Sciatic nerve (tissue), 2 donors: Measurements from ENCODE around the gene DCDC2C. TPM values are rescaled to one million over a fixed set of nuclear protein-coding genes. Genes with fewer than 3 reads are reported as not detected.

Experiments
- ATAC-seq: fragments of 200-7000 bp; cut with Tn5 transposase; one replicate; pipeline ENCODE4 v1.9.1; 2020; ENCODE audit warnings: mild to moderate bottlenecking, moderate library complexity
- DNase-seq: peaks from one replicate; pipeline ENCODE4 v3.0.0-alpha.2; 2020; ENCODE audit warnings: low spot score
- intact Hi-C: fragments of 100-400 bp; cut with DNase I; formaldehyde crosslinking; loops from one replicate; pipeline ENCODE4 v1.14.2; 2022
- total RNA-seq: library from RNA; stranded (reverse); fragmentation: NEBNext Ultra II Directional; extraction: Animal tissue kit (Norgen Biotek cat#: 25700); gene quantifications from one replicate; pipeline ENCODE4 v1.2.1, GENCODE V29; 2021
- donor health status: DM: no; HTN: no; CAD: no.
- donor health status: DM: no; HTN: no; CAD: no.

The DCDC2C gene
- total RNA-seq, 1 donor from 2014 or later: 4.6 TPM

DNA sequence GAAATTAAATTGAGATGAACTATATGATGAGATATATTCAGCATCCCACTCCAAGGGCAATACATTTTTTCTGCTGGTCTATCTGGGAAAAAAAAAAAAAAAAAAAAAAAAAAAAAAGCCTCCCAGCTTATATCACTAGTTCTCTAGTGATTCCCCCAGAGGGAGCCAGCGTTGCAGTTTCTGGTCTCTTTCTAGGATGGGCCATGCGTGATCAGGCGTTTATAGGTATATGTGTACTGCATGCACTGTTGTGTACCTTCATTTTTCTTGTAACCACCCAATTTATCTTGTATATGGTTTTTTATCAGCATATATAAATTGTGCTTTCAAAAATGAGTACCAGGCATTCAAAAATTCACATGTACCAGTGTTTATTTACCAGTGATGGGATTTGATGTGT, 35.1 kb downstream of the DCDC2C start:
- intact Hi-C loops: no loop called here
- ATAC-seq (no peak), DNase-seq (no peak)

DNA sequence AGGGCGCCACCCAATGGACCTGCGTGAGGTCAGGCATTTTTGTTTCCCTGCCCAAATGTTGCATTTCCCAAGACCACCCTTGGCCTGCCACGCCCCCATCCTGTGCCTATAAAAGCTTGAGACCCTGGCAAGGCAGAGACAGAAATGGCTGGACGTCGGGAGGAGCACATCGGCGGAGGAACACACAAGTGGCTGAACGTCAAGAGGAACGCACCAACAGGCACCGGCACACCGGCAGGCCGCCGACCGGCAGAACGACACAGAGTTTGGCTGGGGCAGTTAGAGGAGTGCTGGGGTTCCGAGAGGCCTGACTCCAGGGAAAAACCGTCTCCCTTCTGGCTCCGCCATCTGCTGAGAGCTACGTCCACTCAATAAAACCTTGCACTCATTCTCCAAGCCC, 35.9 kb downstream of the DCDC2C start:
- DNase-seq (no peak), ATAC-seq (no peak)
- intact Hi-C loops: no loop called here

DNA sequence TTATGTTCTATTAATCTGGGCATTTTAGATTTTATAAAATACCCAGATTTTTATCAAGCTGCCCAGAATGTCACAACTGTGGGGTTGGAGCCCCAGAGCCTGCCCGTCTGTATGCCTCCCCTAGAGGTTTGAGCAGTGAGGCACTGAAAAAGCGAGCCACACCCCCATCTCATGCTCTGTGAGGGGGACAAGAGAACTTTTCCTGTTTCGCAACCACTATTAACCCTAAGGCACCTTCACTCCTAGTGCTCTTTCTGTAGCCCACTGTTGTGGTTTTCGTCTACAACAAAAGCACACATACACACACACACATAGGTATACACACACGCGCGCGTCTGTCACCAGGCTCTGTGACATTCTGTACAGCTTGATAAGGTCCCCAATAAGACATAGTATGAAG, 38.0 kb downstream of the DCDC2C start:
- intact Hi-C loops: no loop called here
- ATAC-seq: peak; percentile 90
- DNase-seq: no peak

DNA sequence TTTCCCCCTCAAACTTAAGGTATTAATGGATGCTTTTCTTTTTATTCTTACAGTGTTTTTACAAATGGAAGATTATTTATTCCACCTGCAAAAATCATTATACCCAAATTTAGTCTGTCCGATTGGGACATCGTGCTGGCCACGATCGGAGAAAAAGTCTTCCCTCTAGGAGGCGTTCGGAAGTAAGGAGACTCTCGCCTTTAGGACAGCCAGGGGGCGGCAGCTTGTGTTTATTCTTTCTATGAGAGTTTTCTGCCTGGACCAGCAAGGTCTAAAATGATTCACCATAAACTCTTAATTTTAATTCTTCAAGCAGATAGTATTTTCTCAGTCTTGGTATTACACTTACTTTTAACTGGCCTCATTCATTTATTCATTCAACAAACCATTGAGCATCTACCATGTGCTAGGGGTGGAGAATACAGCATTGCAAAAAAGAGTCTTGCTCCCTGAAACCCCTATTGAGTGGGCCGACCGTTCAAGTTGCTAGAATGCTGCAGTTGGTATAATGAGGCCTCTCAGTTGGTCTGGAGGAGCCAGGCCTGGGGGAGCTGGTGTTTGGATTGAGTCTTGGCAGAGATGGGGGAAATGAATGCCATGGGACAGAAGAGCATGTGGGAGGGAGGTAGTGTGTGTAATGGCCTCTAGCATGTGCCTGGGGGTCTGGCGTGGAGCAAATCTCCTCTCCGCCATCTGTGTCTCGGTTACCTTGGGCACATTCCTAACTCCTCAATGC, 38.7 kb downstream of the DCDC2C start:
- ATAC-seq: no peak
- intact Hi-C loops: no loop called here

DNA sequence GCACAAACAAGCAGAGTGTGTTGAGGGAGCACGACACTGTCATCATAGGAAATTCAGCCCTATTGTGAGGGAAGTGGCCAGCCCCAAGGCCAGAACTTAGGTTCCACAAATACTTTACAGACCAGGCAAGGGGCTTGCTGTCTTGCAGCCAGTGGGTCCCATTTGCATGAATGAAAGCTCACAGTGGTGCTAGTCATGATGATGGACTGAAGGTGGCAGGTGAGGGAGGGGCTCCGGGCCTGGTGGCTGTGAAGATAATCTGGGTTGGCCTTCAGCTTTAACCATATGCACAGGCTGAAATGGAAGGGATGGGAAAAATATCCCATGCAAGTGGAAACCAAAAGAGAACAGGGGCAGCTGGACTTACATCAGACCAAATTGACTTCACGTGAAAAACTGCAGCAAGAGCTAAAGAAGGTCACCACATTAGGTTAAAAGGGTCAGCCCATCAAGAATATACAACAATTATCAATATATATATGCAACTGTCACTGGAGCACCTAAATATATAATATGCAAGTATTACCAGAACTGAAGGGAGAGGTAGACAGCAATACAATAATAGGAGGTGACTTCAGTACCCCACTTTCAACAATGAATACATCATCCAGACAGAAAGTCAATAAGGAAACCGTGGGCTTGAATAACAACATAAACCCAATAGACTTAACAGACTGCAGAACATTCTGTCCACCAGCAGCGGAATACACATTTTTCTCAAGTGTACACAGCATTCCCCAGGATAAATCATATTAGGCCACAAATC, 39.6 kb downstream of the DCDC2C start:
- intact Hi-C loops: no loop called here
- ATAC-seq (no peak), DNase-seq (no peak)

More for the DNA sequence above, 38.7 kb downstream of the DCDC2C start:
- DNase-seq: no peak

DNA sequence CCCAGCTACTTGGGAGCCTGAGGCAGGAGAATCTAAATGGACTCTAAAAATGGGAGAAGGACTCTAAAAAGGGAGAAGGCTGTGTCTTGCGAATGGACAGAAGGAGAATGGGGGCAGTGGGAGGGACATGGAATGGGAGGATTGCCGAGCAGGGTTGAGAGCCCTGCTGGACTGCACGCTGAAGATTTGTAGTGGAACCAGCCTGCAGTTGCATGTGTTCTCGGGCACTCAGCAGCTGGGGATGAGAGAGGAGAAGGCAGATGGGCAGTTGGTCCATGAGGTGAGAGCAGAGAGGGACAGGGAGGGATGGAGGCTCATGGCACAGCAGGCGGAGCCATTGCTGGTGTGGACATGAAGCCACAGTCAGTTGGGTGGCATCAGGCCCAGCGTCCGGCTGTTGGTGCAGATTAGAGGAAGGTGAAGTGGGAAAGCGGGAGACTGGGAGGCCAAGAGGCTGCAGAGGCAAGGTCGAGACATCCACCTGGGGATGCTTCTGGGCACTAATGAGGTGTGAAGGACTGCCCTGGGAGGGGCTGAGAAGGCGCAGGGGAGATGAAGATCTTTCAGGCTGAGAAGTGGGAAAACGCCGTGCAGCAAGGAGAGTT, 40.7 kb downstream of the DCDC2C start:
- no peak for DNase-seq
- ATAC-seq: no peak
- intact Hi-C loops: no loop called here

DNA sequence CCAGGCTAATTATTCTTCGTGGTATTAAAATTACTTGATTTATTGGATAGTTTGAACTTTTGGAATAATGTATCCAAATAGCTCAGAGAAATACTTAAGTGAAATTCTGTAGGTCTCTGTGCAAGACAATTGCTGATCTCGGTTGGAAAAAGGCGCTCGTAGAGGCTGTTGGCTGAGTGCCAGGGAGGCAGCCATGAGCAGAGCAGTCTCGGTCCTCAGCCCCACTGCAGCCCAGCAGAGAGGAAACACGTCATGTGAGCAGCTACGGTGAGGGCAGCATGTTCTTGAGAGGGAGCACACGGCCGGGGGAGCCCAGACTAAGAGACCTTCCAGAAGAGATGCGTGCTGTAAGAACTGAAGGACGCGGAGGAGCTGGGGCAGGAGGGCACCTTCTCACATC, 42.5 kb downstream of the DCDC2C start:
- intact Hi-C loops: no loop called here
- DNase-seq: no peak
- ATAC-seq: no peak

DNA sequence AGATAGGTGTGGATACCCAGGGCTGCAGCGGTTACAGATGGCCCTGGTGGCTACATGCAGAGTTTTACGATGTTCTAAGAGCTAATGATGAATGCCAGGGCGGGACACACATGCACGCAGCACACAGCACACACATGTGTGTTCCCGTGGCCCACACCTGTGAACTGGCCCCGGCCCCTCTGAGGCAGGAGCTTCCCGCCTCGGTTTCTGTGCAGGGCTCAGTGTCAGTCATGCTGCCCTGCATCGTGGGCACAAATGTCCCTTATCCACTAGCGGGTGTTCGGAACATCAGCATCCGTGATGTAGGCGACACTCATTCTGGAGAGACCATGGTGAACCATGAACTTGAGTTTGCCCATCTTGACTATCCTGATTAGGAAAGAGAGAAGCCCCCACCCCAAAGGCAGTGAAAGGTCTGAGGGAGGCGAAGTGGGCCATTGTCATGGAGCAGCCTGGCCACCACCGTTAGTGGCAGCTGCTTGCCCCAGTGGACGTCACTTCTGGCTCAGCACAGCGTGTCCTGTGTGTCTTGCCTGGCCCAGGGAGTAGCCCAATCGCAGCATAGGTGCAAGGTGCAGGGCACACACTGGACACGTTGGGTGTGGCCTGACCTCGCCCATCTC, 43.8 kb downstream of the DCDC2C start:
- DNase-seq (no peak), ATAC-seq (no peak)
- intact Hi-C loops: no loop called here

DNA sequence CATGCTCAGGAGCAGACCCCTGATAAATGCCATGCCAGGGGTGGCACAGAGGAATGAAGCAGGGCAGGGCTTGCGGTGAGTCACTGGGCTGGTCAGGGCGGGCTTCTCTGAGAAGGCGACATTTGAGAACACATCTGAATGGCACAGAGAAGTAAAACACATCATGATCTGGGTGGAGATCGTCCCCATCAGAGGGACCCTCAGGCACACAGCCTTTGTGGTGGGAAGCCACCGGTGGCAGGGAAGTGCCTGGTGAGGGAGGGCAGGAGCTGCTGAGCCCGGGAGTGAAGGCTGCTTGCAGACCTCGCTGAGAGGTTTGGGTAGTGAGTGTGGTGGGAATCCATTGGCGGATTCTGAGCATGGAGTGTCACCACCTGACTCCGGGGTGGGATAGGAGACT, 44.5 kb downstream of the DCDC2C start:
- DNase-seq (no peak), ATAC-seq (no peak)
- intact Hi-C loops: no loop called here

DNA sequence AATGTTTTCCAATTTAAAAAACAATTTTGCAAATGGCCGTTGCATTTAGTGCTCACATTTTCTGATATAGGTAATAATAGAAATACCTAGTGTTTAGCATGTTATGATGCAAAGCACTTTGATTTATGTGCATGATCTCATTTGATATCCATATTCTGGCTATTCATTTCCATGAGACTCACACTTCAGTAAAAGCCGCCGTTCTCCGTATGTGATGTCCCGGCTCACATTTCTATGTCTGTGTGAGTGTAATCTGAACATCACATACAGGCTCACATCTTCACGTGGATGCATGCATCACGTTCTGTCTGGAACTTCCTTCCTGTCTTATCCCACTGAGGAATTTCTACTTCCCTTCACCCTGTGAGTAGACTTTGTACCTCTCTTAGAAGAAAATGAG, 45.8 kb downstream of the DCDC2C start:
- intact Hi-C loops: no loop called here
- no peak for ATAC-seq
- no peak for DNase-seq

DNA sequence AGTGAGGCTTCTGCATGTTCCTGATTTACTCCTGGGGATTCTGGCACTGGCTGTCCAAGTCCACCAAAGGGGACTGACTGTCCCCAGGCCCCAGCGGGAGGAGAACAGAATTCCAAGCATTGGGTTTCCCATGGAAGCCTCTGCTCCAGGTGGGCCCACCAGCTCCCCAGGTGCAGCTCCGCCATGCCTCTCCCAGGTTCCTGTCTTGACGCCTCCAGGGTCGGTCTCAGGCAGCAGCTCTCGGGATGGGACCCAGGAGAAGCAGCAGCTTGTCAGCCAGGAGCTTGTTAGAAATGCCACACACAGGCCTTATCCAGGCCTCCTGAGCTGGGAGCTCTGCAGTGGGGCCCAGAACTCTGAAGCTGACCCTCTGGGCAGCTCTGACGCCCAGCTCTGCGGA, 47.9 kb downstream of the DCDC2C start:
- intact Hi-C loops: loop anchor here (5.0 kb wide), 1 partner anchor 1129 kb away; no protein-coding TSS in a partner anchor

DNA sequence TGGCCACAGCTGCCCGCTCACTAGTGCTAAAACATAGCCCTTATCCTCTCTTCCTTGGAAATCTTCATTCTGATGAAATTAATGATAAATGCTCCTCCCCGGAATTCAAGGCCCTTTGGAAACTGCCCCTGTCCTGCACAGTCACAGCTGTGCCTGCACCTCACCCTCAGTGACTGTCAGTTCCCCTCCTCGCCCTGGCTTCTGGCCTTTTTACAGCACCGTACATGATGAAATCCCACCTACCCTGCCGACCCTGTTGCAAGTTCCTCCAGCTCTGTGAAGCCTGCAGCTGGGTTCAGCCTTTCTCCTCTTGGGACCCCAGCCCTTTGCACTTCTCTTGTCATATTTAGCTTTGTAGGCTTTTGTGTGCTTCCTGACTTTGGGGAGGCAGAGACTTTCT, 48.4 kb downstream of the DCDC2C start:
- no peak for DNase-seq
- ATAC-seq: peak; percentile 11
- intact Hi-C loops: loop anchor here (5.0 kb wide), 1 partner anchor 1130 kb away; no protein-coding TSS in a partner anchor

More for the DNA sequence above, 47.9 kb downstream of the DCDC2C start:
- DNase-seq: no peak
- no peak for ATAC-seq

DNA sequence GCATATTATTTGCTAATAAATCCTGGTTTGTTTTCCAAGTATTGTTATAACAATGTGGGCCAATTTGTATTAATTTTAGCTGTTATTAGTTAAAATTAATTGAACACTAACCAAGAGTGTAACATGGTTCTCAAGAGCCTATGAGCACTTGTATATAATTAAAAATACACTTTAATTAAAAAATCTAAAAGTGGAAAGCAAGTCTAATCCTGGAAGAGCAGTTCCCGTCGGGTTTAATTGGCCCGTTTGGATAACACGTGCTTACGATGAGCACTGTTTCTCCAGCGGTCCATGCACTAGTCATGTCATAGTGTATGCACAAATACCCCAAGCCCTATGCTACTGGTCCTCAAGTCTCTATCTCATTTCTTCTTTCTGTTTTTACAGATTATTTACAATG, 49.0 kb downstream of the DCDC2C start:
- intact Hi-C loops: loop anchor here (5.0 kb wide), 1 partner anchor 1130 kb away; no protein-coding TSS in a partner anchor
- ATAC-seq (no peak), DNase-seq (no peak)

DNA sequence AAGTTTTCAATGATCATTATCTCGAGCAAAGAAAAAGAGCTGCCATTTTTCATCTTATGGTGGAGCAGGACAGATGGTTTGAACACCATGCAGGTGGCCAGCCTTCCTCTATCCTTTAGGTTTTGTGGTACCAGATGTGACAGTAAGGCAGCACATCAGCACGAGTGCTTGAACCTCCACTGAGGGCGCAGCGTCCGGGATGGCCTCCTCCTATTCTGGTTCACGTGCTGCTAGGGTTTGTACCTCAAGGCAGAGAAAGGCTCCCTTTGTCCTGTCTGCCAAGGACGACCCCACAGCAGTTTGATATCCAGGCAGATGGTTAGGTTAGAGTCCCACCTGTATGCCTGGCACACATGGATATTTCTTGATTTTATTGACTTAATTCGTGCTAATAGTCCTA, 50.2 kb downstream of the DCDC2C start:
- no peak for DNase-seq
- ATAC-seq: no peak
- intact Hi-C loops: loop anchor here (5.0 kb wide), 1 partner anchor 1131 kb away; no protein-coding TSS in a partner anchor

DNA sequence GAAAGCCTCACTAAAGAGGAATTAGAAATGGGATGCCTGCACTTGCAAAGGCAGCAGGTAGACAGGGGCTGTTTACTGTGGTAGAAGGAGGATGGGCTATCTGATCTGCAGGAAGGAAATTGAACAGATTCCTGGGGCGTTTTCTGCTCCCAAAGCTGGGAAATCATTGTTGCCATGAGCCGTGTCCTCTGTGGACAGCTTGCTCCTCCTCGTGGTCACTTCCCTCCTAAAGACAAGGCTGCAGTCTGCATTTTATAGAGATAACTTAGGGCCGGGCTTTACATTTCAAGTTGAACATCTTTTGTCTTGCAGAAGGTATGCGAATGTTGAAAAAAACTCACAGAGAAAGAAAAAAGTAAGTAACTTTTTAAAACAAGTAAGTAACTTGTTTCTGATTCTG, 50.9 kb downstream of the DCDC2C start:
- ATAC-seq: no peak
- DNase-seq: no peak
- intact Hi-C loops: loop anchor here (5.0 kb wide), 1 partner anchor 1132 kb away; no protein-coding TSS in a partner anchor

DNA sequence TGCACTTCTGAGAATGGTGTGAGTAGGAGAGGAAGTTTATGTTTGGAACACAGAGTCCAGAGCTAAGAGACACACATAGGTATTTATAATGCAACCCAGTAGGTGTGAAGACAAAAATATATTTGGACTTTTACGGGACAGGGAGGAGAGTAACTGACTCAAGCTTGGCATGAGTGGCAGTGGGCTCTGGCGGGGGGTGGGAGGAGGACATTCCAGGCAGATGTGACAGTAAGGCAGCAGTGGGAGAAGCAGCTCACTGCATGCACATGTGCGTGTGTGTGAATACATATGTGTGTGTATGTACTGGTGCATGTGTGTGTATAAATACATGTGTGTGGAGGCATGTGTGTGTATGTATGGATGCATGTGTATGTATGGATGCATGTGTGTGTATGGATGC, 51.4 kb downstream of the DCDC2C start:
- no peak for ATAC-seq
- intact Hi-C loops: loop anchor here (5.0 kb wide), 1 partner anchor 1132 kb away; no protein-coding TSS in a partner anchor
- no peak for DNase-seq

DNA sequence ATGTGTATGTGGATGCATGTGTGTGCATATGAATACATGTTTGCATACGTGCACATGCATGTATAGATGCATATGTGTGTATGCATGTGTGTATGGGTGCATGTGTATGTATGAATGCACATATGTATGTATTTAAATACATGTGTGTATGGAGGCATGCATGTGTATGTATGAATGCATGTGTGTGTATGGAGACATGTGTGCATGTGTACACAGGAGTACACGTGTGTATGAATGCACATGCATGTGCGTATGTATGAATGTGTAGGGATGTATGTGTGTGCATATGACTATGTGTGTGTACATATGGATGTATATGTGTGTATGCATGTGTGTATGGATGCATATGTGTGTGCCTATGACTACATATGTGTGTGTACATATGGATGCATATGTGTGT, 51.9 kb downstream of the DCDC2C start:
- intact Hi-C loops: no loop called here
- DNase-seq: no peak
- no peak for ATAC-seq

DNA sequence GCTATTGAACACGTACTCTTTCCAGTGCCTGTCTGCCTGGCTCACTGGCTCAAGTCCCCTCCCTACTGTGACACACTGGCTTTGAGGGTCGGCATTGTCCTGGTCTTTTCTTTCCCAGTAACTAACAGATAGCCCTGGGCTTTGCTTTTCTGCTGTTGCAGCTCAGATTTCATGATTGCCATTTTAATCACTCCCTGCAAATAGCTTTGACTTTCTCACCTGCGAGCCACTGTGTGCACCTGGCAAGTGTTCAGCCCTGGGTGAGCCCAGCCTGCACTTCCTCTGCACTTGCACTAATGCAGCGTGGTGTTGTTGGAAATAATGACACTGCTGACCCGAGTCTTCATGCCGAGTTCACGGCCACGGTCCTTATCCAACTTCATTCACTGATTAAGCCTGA, 52.9 kb downstream of the DCDC2C start:
- ATAC-seq (no peak), DNase-seq (no peak)
- intact Hi-C loops: no loop called here

DNA sequence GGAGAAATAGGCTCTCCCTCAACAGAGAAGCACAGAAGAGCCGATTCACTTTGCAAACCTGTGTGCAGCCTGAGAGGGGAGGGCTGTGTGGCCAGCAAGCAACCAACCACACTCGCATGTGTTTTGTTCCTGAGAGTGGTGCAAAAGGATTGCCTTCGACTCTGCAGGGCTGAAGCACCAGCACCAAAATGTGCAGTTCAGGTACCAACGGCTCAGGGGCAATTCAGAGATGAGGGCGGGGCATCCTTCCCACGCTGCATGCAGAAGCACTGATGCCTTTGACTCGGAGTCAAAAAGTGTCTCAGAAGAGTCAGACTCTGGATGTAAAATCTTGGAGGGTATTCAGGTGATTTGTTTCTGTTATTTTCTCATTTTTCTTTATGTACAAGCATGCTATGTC, 55.5 kb downstream of the DCDC2C start:
- no peak for DNase-seq
- intact Hi-C loops: no loop called here
- ATAC-seq: no peak
